Activated CD4-positive, CD25-positive, alpha-beta regulatory T cell treated with anti-CD3 and anti-CD28 coated beads, Interleukin-2, amount 50 U/mL, for 24 hours (primary cell): Measurements from ENCODE around the gene TESK1.
"Not testable (repeated sequence)": the region's sequence is repeated elsewhere in the genome, so short reads cannot be mapped to it uniquely, and the experiment has no call there.

Experiments
- ATAC-seq, 2 donors: fragments of 150-1000 bp; cut with Tn5 transposase; one replicate each; pipeline ENCODE4 v1.10.0; 2021; ENCODE audit warnings: mild to moderate bottlenecking in 1 of 2, moderate library complexity in 1 of 2

TESK1 gene

GRCh38 chr9:35616681-35617459 is 11.8 kb downstream of the TESK1 start:
- peak; percentile 58 to 60 for ATAC-seq

- no peak for ATAC-seq
Observed at GRCh38 chr9:35617548-35617947, 12.5 kb downstream of the TESK1 start.

DNA sequence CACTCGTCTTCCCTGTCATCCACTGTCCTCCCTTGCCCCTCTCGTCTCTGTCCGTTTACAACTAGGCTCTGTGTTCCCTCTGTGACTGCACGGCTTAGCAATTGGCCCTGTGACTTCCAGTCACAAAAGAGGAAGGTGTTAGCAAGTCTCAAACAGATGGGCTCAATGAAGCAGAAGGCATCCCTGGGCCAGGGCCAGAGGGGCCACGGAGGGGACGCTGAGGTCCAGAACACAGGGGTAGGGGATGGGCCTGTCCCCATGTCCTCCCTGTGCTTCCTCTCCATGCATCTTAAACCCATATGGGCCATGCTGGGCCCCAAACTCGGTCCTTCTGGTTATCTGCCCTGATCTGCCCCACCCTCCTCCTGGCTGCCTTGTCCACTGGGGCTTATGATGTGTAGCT is 13.3 kb downstream of the TESK1 start, which contains the start of gene CD72:
CD72 (minus strand) TSS at position 89 of the 403 bp plus-strand sequence. CDS start 110 bp downstream, outside the sequence.
- ATAC-seq: no peak

DNA sequence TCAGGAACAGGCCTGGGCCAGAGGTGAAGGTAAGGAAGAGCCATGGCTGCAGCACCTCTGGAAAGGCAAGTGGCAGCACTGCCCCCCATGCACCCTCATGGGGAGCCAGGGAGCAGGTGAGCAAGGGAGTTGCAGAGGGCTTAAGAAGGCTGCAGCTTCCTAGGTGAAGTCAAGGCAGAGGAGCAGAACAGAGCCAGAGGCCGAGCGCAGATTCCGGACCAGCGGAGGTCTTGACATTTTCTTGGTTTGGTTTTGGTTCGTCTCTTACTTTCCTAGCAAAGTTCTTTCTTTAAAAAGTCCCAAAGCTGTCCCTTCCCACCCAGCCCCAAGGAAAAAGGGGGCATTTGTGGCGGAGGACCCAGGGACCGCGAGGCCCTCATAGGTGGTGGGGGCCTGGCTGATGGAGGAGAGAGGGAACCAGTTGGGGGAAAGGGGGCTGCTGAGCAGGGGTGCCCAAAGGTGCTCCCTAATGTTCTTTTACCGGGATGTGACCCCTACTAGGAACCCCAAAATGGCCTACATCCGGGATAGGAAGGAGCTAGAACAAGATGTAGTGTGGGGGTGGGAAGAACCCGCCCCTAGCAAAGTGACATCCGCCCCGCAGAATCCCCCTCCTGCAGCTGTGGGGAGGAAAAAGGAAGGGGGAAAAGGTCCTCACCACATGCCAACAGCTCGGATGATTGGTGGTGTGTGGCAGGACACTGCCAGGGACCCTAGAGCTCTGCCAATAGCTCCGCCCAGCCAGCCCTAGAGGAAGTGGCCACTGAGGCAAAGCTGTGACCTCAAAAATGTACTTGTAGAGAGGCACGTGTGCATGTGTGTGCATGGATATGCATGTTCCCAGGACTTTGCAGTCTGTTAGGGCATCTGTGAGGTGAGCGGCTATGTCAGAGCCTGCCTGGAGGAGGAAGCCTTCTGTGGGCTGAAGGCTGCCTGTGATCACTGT is 14.1 kb downstream of the TESK1 start:
- ATAC-seq: peak; percentile 58 to 61

GRCh38 chr9:35619800-35620158 is 14.7 kb downstream of the TESK1 start:
- peak; percentile 69 to 73 for ATAC-seq

DNA sequence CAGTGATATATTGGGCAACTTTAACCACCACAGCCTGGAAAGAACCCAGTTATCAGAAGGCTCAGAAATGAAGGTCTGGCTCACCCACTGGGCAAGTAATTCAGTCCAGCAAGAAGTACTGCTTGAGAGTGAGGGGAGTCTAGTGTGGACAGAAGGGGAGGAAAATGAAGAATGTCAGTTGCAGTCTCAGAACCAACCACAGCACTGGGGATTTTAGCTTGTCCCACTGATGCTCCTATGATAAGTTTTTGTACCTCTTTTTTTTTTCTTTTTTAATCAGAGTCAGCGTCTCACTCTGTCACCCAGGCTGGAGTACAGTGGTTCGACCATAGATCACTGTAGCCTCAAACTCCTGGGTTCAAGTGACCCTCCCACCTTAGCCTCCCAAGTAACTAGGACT is 22.5 kb downstream of the TESK1 start:
- no peak for ATAC-seq

DNA sequence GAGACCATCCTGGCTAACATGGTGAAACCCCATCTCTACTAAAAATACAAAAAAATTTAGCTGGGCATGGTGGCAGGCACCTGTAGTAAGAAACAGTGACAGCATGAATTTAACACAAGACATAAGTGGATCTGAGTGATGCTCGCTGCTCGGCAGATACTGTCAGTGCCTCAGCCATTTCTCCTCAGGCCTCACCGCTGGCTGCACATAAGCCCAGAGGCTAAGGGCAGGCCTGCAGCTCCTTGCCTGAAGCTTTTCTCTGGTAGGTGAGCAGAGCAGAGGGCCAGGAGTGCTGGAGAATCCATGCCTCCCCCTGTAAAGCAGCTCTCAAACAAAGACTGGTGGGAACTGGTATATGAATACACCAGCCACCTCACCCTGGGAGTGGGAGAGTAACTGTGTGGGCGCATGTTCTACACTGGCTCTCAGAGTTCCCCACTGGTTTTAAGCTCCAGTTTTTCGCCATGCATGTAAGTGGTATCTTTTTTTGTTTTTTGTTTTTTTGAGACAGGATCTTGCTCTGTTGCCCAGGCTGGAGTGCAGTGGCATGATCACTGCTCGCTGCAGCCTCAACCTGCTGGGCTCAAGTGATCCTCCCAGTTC is 23.4 kb downstream of the TESK1 start:
- no peak for ATAC-seq

- ATAC-seq: no peak
Observed at GRCh38 chr9:35629597-35629996, 24.5 kb downstream of the TESK1 start.

GRCh38 chr9:35635730-35636129 is 30.7 kb downstream of the TESK1 start:
- no peak for ATAC-seq

DNA sequence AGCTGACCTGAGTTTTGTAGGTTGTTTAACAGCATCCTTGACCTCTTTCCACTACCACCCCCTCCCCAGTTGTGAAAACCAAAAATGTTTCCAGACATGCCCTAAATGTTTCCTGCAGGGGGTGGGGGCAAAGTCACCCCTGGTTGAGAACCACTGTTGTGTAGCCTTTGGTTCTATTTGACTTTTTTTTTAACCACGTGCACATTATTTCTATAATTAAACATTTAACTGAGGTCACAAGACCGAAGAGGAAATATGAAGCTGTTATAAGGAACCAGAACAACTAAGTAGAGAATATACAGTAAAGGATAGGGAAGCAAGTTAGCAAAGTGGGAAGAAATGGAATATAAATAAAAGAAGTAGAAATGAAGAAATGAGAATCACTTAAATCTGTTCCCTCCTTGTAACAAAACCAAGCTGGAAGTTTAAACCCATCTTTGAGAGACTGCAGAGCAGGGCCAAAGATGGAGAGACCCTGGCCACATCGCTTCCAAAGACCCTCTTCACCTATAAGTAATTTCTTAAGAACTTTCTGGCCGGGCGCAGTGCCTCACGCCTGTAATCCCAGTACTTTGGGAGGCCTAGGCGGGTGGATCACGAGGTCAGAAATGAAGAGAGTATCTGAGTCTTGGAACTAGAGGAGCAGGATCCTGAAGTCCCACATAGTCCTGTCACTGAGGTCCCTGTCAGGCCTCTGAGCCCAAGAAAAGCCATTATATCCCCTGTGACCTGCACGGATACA is 31.2 kb downstream of the TESK1 start:
- no peak for ATAC-seq

- ATAC-seq: not testable (repeated sequence)
Observed at GRCh38 chr9:35636877-35637246, 31.8 kb downstream of the TESK1 start.

- not testable (repeated sequence) for ATAC-seq
Observed at GRCh38 chr9:35637427-35637955, 32.4 kb downstream of the TESK1 start.

DNA sequence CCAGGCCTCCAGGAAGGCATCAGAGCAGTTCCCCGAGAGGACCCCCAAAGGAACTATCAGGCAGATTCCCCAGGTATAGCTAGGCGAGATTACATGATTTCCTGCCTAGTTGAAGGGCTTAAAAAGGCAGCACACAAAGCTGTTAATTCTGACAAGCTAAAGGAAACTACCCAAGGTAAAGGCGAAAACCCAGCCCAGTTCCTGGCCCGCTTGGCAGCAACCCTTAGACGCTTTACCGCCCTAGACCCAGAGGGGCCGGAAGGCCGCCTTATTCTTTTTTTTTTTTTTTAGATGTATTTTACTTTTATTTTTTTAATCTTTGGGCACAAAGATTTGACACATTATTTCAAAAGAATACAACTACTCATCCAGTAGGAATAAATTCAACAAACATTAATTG is 33.7 kb downstream of the TESK1 start:
- not testable (repeated sequence) for ATAC-seq

GRCh38 chr9:35639225-35639624 is 34.2 kb downstream of the TESK1 start:
- ATAC-seq: peak; percentile 58 to 70

- no peak for ATAC-seq
Observed at GRCh38 chr9:35639631-35640030, 34.6 kb downstream of the TESK1 start.

- ATAC-seq: not testable (repeated sequence)
Observed at GRCh38 chr9:35640431-35640830, 35.4 kb downstream of the TESK1 start.

- ATAC-seq: not testable (repeated sequence)
Observed at GRCh38 chr9:35641478-35641877, 36.4 kb downstream of the TESK1 start.

GRCh38 chr9:35643046-35643445 is 38.0 kb downstream of the TESK1 start:
- ATAC-seq: no peak

GRCh38 chr9:35645736-35646135 is 40.7 kb downstream of the TESK1 start:
- ATAC-seq: not testable (repeated sequence)

DNA sequence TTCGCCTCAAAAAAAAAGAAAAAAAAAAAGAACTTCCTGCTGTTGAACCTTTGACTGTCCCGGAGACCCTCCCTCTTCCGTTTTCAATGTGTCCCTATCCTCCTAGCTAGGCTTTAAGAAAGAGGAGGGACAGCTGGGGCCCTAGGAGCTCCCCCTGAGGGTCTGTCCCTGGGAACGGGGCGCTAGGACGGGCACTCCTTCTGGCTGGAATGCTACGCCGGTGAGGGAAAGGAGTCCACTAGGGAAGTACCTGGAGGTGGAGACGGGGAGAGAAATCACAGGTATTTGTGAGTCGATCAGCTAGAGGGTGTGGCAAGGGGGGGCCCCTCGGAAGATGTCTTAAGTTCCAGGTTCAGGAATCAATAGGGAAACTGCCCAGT is 41.1 kb downstream of the TESK1 start:
- no peak for ATAC-seq

DNA sequence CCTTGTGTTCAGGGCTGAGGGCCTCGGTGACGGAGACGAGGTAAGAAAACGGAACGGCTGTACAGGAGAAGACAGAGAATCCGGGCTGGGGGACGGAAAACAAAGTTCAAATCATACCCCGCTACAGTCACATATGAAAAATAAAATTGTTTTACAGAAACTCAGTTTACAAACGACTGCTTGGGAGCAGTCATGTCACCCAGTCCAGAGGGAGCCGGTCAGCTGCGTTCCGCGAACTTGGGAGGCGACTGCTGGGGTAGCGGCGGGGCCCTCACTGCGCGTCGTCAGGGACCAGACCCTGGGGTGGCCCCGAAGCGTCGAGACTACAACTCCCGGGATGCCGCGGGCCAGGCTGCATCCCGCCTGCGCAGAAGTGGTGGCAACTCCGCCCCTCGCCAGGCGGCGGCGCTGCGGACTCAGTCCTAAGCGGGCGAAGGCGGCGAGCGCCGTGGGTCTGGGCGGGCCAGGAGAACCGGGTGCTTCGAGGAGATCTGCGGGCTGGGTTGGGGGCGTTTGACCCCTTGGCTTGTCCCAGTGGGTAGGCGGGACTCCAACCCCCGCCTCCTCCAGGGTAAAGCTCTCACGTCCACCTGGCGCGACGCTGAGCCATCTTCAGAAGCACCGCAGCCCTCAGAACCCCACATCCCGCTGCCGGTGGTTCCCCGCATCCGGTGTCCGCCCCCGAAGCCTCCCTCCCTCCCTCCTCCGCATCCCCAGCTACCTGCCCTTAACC is 41.6 kb downstream of the TESK1 start:
- peak; percentile 88 to 90 for ATAC-seq
